Measurements from ENCODE around the gene APOB. TPM values are rescaled to one million over a fixed set of nuclear protein-coding genes. Genes with fewer than 3 reads are reported as not detected.
A peak's percentile ranks its signal among the peaks of the same experiment; 100 is the strongest.

APOB gene
- total and polyA plus RNA-seq, 2 of the 13 experiments (the other 11 are each of a cell fraction or from before 2014, with no cell fraction given), result 1,569 to 2,515 TPM

DNA sequence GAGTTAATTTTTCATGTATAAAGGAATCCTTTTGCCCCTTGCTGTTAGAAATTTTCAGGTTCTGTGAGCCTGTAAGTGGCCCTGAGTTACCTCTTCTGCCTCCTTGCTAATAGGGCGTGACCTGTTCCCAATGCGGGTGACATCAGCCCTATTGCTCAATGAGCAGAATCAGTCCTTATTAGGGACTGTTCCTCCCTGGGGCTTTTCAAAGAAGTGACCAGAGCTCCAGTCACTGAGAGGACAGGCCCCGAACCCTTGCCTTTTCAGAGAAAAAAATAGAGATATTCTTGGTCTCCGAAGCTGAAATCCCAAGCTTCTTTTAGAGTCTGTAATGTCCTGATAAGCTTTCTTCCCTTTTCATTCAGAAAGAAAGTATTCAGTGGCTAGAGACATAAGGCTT is 8.2 kb upstream of the APOB start (continued):
- no peak for TF ChIP-seq ZXDC (CRISPR knock-in tag; IDR thresholded peaks at IDR 0.05)
- TF ChIP-seq LCORL (IDR thresholded peaks at IDR 0.05), result no peak
- TF ChIP-seq LCORL (CRISPR knock-in tag; IDR thresholded peaks at IDR 0.05), result 0 out of 2 replicates have a peak, but pooled peaks have one; percentile 33
- TF ChIP-seq, protein P1, sequence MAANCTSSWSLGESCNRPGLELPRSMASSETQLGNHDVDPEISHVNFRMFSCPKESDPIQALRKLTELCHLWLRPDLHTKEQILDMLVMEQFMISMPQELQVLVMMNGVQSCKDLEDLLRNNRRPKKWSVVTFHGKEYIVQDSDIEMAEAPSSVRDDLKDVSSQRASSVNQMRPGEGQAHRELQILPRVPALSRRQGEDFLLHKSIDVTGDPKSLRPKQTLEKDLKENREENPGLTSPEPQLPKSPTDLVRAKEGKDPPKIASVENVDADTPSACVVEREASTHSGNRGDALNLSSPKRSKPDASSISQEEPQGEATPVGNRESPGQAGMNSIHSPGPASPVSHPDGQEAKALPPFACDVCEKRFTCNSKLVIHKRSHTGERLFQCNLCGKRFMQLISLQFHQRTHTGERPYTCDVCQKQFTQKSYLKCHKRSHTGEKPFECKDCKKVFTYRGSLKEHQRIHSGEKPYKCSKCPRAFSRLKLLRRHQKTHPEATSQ (CRISPR knock-in tag; IDR thresholded peaks at IDR 0.05; ENCODE audit: borderline replicate concordance), result no peak
- no peak for TF ChIP-seq DR1 (CRISPR knock-in tag; IDR thresholded peaks at IDR 0.05)
- TF ChIP-seq GFI1 (CRISPR knock-in tag; IDR thresholded peaks at IDR 0.05; ENCODE audit: borderline replicate concordance), result no peak
- no peak for TF ChIP-seq ZNF879 (CRISPR knock-in tag; IDR thresholded peaks at IDR 0.05)
- TF ChIP-seq IRF9 (CRISPR knock-in tag; IDR thresholded peaks at IDR 0.05; ENCODE audit: borderline replicate concordance), result no peak
- peak; percentile 11; the same call in 1 of the 2 replicates for TF ChIP-seq HOXA3 (CRISPR knock-in tag; IDR thresholded peaks at IDR 0.05)
- no peak for TF ChIP-seq FOXA1 (IDR thresholded peaks at IDR 0.05)
- TF ChIP-seq FOXA1 (CRISPR knock-in tag; IDR thresholded peaks at IDR 0.05), result no peak
- TF ChIP-seq NCOA5 (CRISPR knock-in tag; IDR thresholded peaks at IDR 0.05), result no peak
- TF ChIP-seq ZNF768 (CRISPR knock-in tag; IDR thresholded peaks at IDR 0.05), result no peak
- TF ChIP-seq, protein P2, sequence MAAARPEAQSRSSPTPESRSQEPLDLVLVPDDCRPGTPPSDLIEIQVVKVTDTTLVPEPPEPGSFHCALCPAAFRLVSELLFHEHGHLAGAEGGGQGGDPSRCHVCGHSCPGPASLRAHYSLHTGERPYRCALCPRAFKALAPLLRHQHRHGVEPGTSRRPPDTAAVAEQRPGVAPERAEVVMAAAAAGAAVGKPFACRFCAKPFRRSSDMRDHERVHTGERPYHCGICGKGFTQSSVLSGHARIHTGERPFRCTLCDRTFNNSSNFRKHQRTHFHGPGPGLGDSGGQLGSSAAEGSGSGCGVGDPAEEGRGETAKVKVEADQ (CRISPR knock-in tag; IDR thresholded peaks at IDR 0.05; ENCODE audit: borderline replicate concordance), result no peak
- no peak for TF ChIP-seq ZNF839 (CRISPR knock-in tag; IDR thresholded peaks at IDR 0.05; ENCODE audit: borderline replicate concordance)
- peak; percentile 75 for TF ChIP-seq GATAD2A (CRISPR knock-in tag; IDR thresholded peaks at IDR 0.05)
- TF ChIP-seq SP1 (IDR thresholded peaks at IDR 0.05), result no peak
- no peak for TF ChIP-seq SP1 (CRISPR knock-in tag; IDR thresholded peaks at IDR 0.05)
- no peak for TF ChIP-seq HMGXB3 (CRISPR knock-in tag; IDR thresholded peaks at IDR 0.05; ENCODE audit: borderline replicate concordance)
- TF ChIP-seq, protein P3, sequence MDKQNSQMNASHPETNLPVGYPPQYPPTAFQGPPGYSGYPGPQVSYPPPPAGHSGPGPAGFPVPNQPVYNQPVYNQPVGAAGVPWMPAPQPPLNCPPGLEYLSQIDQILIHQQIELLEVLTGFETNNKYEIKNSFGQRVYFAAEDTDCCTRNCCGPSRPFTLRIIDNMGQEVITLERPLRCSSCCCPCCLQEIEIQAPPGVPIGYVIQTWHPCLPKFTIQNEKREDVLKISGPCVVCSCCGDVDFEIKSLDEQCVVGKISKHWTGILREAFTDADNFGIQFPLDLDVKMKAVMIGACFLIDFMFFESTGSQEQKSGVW (CRISPR knock-in tag; IDR thresholded peaks at IDR 0.05; ENCODE audit: borderline replicate concordance), result no peak
- no peak for TF ChIP-seq TEAD2 (CRISPR knock-in tag; IDR thresholded peaks at IDR 0.05)
- TF ChIP-seq NFKBIZ (CRISPR knock-in tag; IDR thresholded peaks at IDR 0.05), result no peak

All from HepG2 (cell line).